Measurements from ENCODE around the gene ARL17A.
"Not testable (repeated sequence)": the region's sequence is repeated elsewhere in the genome, so short reads cannot be mapped to it uniquely, and the experiment has no call there.

ARL17A gene

GRCh38 chr17:46598344-46598931 lies 18.9 kb upstream of the ARL17A start (continued):
- TF ChIP-seq ZNF664 (tag by site-specific recombination; IDR thresholded peaks at IDR 0.05) (0 out of 2 replicates have a peak, but pooled peaks have one; percentile 15), ZNF366 (tag by site-specific recombination; conservative IDR thresholded peaks at IDR 0.05) (peak; percentile 88), ZNF2 (tag by site-specific recombination; IDR thresholded peaks at IDR 0.05) (peak; percentile 67), ZNF692 (tag by site-specific recombination; IDR thresholded peaks at IDR 0.05) (peak; percentile 64; the same call in 1 of the 2 replicates), PRDM4 (tag by site-specific recombination; IDR thresholded peaks at IDR 0.05) (0 out of 2 replicates have a peak, but pooled peaks have one; percentile 24), TSHZ1 (tag by site-specific recombination; IDR thresholded peaks at IDR 0.05; ENCODE audit: borderline replicate concordance) (0 out of 2 replicates have a peak, but pooled peaks have one; percentile 40), ZBTB1 (tag by site-specific recombination; IDR thresholded peaks at IDR 0.05) (0 out of 2 replicates have a peak, but pooled peaks have one; percentile 36), ZNF76 (tag by site-specific recombination; IDR thresholded peaks at IDR 0.05; ENCODE audit: borderline replicate concordance, low read depth) (0 out of 2 replicates have a peak, but pooled peaks have one; percentile 20), ZNF600 (tag by site-specific recombination; IDR thresholded peaks at IDR 0.05) (peak; percentile 89)

GRCh38 chr17:46591332-46591731 lies 11.8 kb upstream of the ARL17A start:
- H3K4me1 ChIP-seq (ENCODE audit: control insufficient read depth, insufficient read depth, low read length); H3K36me3 ChIP-seq (ENCODE audit: control insufficient read depth in 2 of 2, insufficient read depth in 1 of 2, low read length in 2 of 2); POLR2A ChIA-PET; H3K9me3 ChIP-seq (ENCODE audit: control insufficient read depth, insufficient read depth, low read depth, low read length); H3K4me3 ChIP-seq (ENCODE audit: low read depth, low read length); CTCF ChIA-PET; H3K27ac ChIP-seq (ENCODE audit: extremely low read depth, low read depth, low read length): not testable (repeated sequence)

- POLR2A ChIA-PET; H3K36me3 ChIP-seq (ENCODE audit: control insufficient read depth in 2 of 2, insufficient read depth in 1 of 2, low read length in 2 of 2); H3K9me3 ChIP-seq (ENCODE audit: control insufficient read depth, insufficient read depth, low read depth, low read length); H3K4me1 ChIP-seq (ENCODE audit: control insufficient read depth, insufficient read depth, low read length); H3K27ac ChIP-seq (ENCODE audit: extremely low read depth, low read depth, low read length); CTCF ChIA-PET; H3K4me3 ChIP-seq (ENCODE audit: low read depth, low read length): not testable (repeated sequence)
These were observed 11.0 kb upstream of the ARL17A start, which contains the start of gene NSF for GRCh38 chr17:46590157-46591146. Gene NSF, plus strand, starts transcription at chr17:46590669. Its CDS starts 107 bp downstream, at chr17:46590776.

- CTCF ChIA-PET; H3K4me3 ChIP-seq (ENCODE audit: low read depth, low read length); POLR2A ChIA-PET: not testable (repeated sequence)
These were observed 6.0 kb upstream of the ARL17A start for GRCh38 chr17:46585444-46585843.

GRCh38 chr17:46580082-46580481 lies 591 bp upstream of the ARL17A start:
- H3K9me3 ChIP-seq (ENCODE audit: control insufficient read depth, insufficient read depth, low read depth, low read length); CTCF ChIA-PET; H3K4me3 ChIP-seq (ENCODE audit: low read depth, low read length); H3K4me1 ChIP-seq (ENCODE audit: control insufficient read depth, insufficient read depth, low read length); POLR2A ChIA-PET; H3K27ac ChIP-seq (ENCODE audit: extremely low read depth, low read depth, low read length); H3K36me3 ChIP-seq (ENCODE audit: control insufficient read depth in 2 of 2, insufficient read depth in 1 of 2, low read length in 2 of 2): not testable (repeated sequence)

More at GRCh38 chr17:46585444-46585843, 6.0 kb upstream of the ARL17A start:
- not testable (repeated sequence) for H3K36me3 ChIP-seq (ENCODE audit: control insufficient read depth in 2 of 2, insufficient read depth in 1 of 2, low read length in 2 of 2); H3K4me1 ChIP-seq (ENCODE audit: control insufficient read depth, insufficient read depth, low read length); H3K9me3 ChIP-seq (ENCODE audit: control insufficient read depth, insufficient read depth, low read depth, low read length); H3K27ac ChIP-seq (ENCODE audit: extremely low read depth, low read depth, low read length)

- POLR2A ChIA-PET; H3K27ac ChIP-seq (ENCODE audit: extremely low read depth, low read depth, low read length); H3K36me3 ChIP-seq (ENCODE audit: control insufficient read depth in 2 of 2, insufficient read depth in 1 of 2, low read length in 2 of 2); CTCF ChIA-PET; H3K4me3 ChIP-seq (ENCODE audit: low read depth, low read length); H3K4me1 ChIP-seq (ENCODE audit: control insufficient read depth, insufficient read depth, low read length); H3K9me3 ChIP-seq (ENCODE audit: control insufficient read depth, insufficient read depth, low read depth, low read length): not testable (repeated sequence)
These were observed 7.7 kb downstream of the ARL17A start for GRCh38 chr17:46571796-46572195.

GRCh38 chr17:46566980-46567379 lies 12.5 kb downstream of the ARL17A start:
- H3K36me3 ChIP-seq (ENCODE audit: control insufficient read depth in 2 of 2, insufficient read depth in 1 of 2, low read length in 2 of 2); CTCF ChIA-PET; H3K9me3 ChIP-seq (ENCODE audit: control insufficient read depth, insufficient read depth, low read depth, low read length); POLR2A ChIA-PET; H3K27ac ChIP-seq (ENCODE audit: extremely low read depth, low read depth, low read length); H3K4me1 ChIP-seq (ENCODE audit: control insufficient read depth, insufficient read depth, low read length); H3K4me3 ChIP-seq (ENCODE audit: low read depth, low read length): not testable (repeated sequence)

All from HEK293 (cell line).